Astrocyte (in vitro differentiated cells and primary cell): Measurements from ENCODE around the gene HEATR9. TPM values are rescaled to one million over a fixed set of nuclear protein-coding genes. Genes with fewer than 3 reads are reported as not detected.

Experiments used
- DNase-seq: peaks from one replicate; pipeline ENCODE4 v3.0.0-alpha.2; 2010; ENCODE audit warnings: low read depth
- FAIRE-seq: peaks from 2 replicates; lab custom pipeline; 2011; peaks lifted over from hg19 to GRCh38; lab: Jason Lieb, UNC
- H2AFZ ChIP-seq: 2 replicates; pipeline ENCODE4 v1.6.0; 2012; ENCODE audit warnings: low read depth, low read length, inconsistent platforms
- H3K27ac ChIP-seq: 2 replicates; pipeline ENCODE4 v1.5.1; 2011; ENCODE audit warnings: low read depth, low read length, inconsistent platforms
- H3K27me3 ChIP-seq: 2 replicates; pipeline ENCODE4 v1.6.0; 2011; ENCODE audit warnings: low read length, inconsistent platforms; ENCODE audit not compliant: insufficient read depth
- H3K36me3 ChIP-seq: 2 replicates; pipeline ENCODE4 v1.5.1; 2011; ENCODE audit warnings: low read length, inconsistent platforms; ENCODE audit not compliant: insufficient read depth
- H3K4me1 ChIP-seq: 2 replicates; pipeline ENCODE4 v1.5.1; 2011; ENCODE audit warnings: low read length, inconsistent platforms; ENCODE audit not compliant: insufficient read depth
- H3K4me2 ChIP-seq: 2 replicates; pipeline ENCODE4 v1.6.0; 2012; ENCODE audit warnings: low read length, inconsistent platforms
- H3K4me3 ChIP-seq: 2 replicates; pipeline ENCODE4 v1.5.1; 2011; ENCODE audit warnings: low read depth, mild to moderate bottlenecking, low read length, inconsistent platforms; ENCODE audit not compliant: insufficient read depth
- H3K79me2 ChIP-seq: 2 replicates; pipeline ENCODE4 v1.6.0; 2012; ENCODE audit warnings: mild to moderate bottlenecking, low read length, inconsistent platforms; ENCODE audit not compliant: insufficient read depth
- H3K9ac ChIP-seq: 2 replicates; pipeline ENCODE4 v1.6.0; 2012; ENCODE audit warnings: mild to moderate bottlenecking, low read length, inconsistent platforms
- H3K9me3 ChIP-seq: 2 replicates; pipeline ENCODE4 v1.5.1; 2012; ENCODE audit warnings: low read depth, mild to moderate bottlenecking, low read length, inconsistent platforms; ENCODE audit not compliant: insufficient read depth
- H4K20me1 ChIP-seq: 2 replicates; pipeline ENCODE4 v1.6.0; 2012; ENCODE audit warnings: low read length, inconsistent platforms; ENCODE audit not compliant: insufficient read depth
- H3K27ac Mint-ChIP-seq: one replicate; pipeline ENCODE4 v1.8.0; 2021; ENCODE audit warnings: mild to moderate bottlenecking, mixed read lengths; ENCODE audit not compliant: unreplicated experiment
- H3K27me3 Mint-ChIP-seq: one replicate; pipeline ENCODE4 v1.8.0; 2021; ENCODE audit warnings: low read depth, mixed read lengths; ENCODE audit not compliant: unreplicated experiment
- H3K36me3 Mint-ChIP-seq: one replicate; pipeline ENCODE4 v1.8.0; 2021; ENCODE audit warnings: low read depth, mixed read lengths; ENCODE audit not compliant: unreplicated experiment
- H3K4me1 Mint-ChIP-seq: one replicate; pipeline ENCODE4 v1.8.0; 2021; ENCODE audit warnings: low read depth, mixed read lengths; ENCODE audit not compliant: unreplicated experiment
- H3K4me3 Mint-ChIP-seq: one replicate; pipeline ENCODE4 v1.8.0; 2021; ENCODE audit warnings: mild to moderate bottlenecking, moderate library complexity, mixed read lengths; ENCODE audit not compliant: unreplicated experiment
- H3K9me3 Mint-ChIP-seq: one replicate; pipeline ENCODE4 v1.8.0; 2021; ENCODE audit warnings: mild to moderate bottlenecking, mixed read lengths; ENCODE audit not compliant: unreplicated experiment
- EZH2 ChIP-seq: IDR thresholded peaks from 2 replicates; pipeline ENCODE4 v1.6.1; 2012; ENCODE audit warnings: mild to moderate bottlenecking, low read length, inconsistent platforms; ENCODE audit not compliant: insufficient read depth
- total RNA-seq: library from RNA; stranded (reverse); gene quantifications from 2 replicates; pipeline ENCODE4 v1.2.1, GENCODE V29; 2021
- TF ChIP-seq, protein P1 (sequence below): IDR thresholded peaks from 2 replicates; pipeline ENCODE4 v1.5.1; 2011; ENCODE audit warnings: low read depth, mild to moderate bottlenecking, inconsistent platforms, low read length, moderate library complexity; ENCODE audit not compliant: insufficient read depth

Gene HEATR9
- total RNA-seq, 1 donor from 2014 or later: not detected

DNA sequence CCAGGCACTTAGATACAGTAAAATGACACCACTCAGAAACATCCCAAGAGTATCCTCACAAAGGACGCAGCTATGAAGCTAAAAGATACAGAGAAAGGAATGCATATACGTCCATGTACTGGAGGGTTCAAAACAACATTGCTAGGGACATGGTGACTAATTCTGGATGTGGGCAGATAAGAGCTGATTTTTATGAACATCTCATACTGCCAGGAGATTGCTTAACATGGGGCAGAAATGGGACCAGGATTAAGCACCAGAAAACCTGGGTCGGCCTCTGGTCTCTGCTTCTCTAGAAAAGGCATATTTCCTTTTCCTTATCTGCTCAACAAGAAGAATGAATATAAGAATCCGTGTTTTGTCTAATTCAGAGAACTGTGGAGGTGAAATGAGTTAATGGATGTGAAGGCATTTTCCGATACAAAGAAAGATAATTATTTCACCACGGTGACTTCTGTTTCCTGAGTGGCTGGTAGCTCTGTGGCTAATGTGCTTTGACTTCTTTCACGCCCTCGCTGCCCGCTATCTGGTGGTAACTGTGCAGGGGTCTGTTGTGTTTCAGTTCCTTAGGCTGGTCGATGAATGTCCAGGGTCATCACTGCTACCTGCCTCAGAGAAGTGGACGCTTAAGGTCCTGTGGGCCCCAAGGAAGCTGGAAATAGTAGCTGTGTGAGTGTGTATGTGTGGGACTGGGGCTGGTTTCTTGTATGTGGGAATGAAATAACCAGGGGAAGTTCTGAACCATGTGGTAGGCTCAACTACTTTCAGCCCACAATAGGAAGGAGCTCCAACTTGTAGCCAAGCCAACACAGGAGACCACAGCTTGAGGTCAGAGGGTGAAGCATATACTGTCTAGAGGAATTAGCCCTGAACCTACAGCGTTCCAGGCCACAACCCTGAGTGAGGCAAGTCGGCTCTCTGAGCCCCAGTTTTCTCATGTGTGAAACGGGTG is 27.2 kb upstream of the HEATR9 start:
- H3K27me3 ChIP-seq: no peaks in the 10 kb centered on the region
- no peaks in the 10 kb centered on the region for H3K79me2 ChIP-seq
- no peak for TF ChIP-seq EZH2
- TF ChIP-seq, protein P1, sequence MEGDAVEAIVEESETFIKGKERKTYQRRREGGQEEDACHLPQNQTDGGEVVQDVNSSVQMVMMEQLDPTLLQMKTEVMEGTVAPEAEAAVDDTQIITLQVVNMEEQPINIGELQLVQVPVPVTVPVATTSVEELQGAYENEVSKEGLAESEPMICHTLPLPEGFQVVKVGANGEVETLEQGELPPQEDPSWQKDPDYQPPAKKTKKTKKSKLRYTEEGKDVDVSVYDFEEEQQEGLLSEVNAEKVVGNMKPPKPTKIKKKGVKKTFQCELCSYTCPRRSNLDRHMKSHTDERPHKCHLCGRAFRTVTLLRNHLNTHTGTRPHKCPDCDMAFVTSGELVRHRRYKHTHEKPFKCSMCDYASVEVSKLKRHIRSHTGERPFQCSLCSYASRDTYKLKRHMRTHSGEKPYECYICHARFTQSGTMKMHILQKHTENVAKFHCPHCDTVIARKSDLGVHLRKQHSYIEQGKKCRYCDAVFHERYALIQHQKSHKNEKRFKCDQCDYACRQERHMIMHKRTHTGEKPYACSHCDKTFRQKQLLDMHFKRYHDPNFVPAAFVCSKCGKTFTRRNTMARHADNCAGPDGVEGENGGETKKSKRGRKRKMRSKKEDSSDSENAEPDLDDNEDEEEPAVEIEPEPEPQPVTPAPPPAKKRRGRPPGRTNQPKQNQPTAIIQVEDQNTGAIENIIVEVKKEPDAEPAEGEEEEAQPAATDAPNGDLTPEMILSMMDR: no peak
- H3K27me3 Mint-ChIP-seq: no peaks in the 10 kb centered on the region
- H3K27ac Mint-ChIP-seq: peak overlapping the region; percentile 84
- peaks cover 44% of the 10 kb centered on the region for H3K4me1 Mint-ChIP-seq
- peak; percentile 53 for DNase-seq
- H3K36me3 Mint-ChIP-seq: no peaks in the 10 kb centered on the region
- H3K9me3 ChIP-seq: no peaks in the 10 kb centered on the region
- peak overlapping the region; percentile 35 for H3K4me3 Mint-ChIP-seq
- H3K36me3 ChIP-seq: no peaks in the 10 kb centered on the region
- no peak overlapping the region for H3K4me2 ChIP-seq
- H2AFZ ChIP-seq: no peak overlapping the region
- H4K20me1 ChIP-seq: no peaks in the 10 kb centered on the region
- FAIRE-seq: no peak
- H3K27ac ChIP-seq: no peak overlapping the region
- peaks cover 3% of the 10 kb centered on the region for H3K4me1 ChIP-seq
- H3K4me3 ChIP-seq: no peak overlapping the region
- H3K9ac ChIP-seq: no peak overlapping the region
- H3K9me3 Mint-ChIP-seq: no peaks in the 10 kb centered on the region

DNA sequence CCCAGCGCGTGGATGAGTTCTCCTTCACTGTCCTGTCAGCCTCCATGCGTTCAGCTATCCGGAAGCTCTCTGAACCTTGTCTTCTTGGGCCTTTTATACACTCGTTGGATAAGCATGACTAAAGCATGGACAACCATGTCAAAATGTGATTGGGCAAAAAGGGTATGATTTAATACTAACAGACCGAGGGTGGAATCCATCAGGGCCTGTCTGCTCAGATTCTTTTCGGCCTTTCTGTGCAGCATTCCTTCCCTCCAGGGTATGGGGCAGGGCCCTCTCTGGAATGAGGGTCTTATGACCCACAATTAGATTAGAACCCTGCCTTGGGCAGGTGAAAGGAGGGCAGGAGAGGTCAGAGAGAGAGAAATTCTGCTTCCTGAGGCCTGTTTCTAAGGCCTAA is 25.5 kb upstream of the HEATR9 start:
- no peak for TF ChIP-seq EZH2
- TF ChIP-seq, protein P1: no peak
- peaks cover 42% of the 10 kb centered on the region for H3K4me1 Mint-ChIP-seq
- DNase-seq: no peak

DNA sequence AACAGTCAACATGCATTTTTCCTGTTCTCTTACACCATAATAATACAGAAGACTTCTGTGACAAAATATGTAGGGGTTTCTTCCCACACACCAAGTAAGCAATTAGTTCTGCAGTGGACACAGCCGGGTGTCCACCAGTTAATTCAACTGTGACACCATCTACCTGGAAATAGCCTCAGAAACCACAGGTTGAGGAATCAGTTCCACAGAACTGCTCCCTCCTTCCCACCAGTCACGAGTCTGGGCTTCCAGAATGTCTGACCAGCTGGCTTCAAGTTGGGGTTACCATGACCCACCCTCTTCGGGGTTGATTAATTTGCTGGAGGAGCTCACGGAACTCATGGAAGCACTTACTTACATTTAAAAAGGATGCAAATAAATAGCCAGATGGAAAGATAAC is 25.1 kb upstream of the HEATR9 start:
- Histone ChIP-seq H3K9ac (no peak overlapping the region), H3K4me3 (no peak overlapping the region), H3K79me2 (no peaks in the 10 kb centered on the region), H3K4me2 (no peak overlapping the region), H3K27ac (no peak overlapping the region), H3K27me3 (no peaks in the 10 kb centered on the region), H3K4me1 (peaks cover 8% of the 10 kb centered on the region), H3K9me3 (no peaks in the 10 kb centered on the region), H4K20me1 (no peaks in the 10 kb centered on the region), H2AFZ (no peak overlapping the region), H3K36me3 (no peaks in the 10 kb centered on the region)
- Mint-ChIP-seq H3K27me3 (no peaks in the 10 kb centered on the region), H3K9me3 (no peaks in the 10 kb centered on the region), H3K4me3 (no peak overlapping the region), H3K36me3 (no peaks in the 10 kb centered on the region), H3K4me1 (peaks cover 38% of the 10 kb centered on the region), H3K27ac (no peak overlapping the region)
- DNase-seq (no peak), FAIRE-seq (no peak)
- TF ChIP-seq, protein P1: no peak
- TF ChIP-seq EZH2: no peak

More for the DNA sequence above, 25.5 kb upstream of the HEATR9 start:
- H3K27ac Mint-ChIP-seq: no peak overlapping the region
- Histone ChIP-seq H3K9ac (no peak overlapping the region), H3K4me1 (peaks cover 8% of the 10 kb centered on the region), H3K4me3 (no peak overlapping the region), H3K36me3 (no peaks in the 10 kb centered on the region), H2AFZ (no peak overlapping the region), H3K4me2 (no peak overlapping the region), H3K79me2 (no peaks in the 10 kb centered on the region), H3K9me3 (no peaks in the 10 kb centered on the region), H3K27ac (no peak overlapping the region), H4K20me1 (no peaks in the 10 kb centered on the region), H3K27me3 (no peaks in the 10 kb centered on the region)
- no peak for FAIRE-seq
- no peaks in the 10 kb centered on the region for H3K27me3 Mint-ChIP-seq
- H3K9me3 Mint-ChIP-seq: no peaks in the 10 kb centered on the region
- H3K4me3 Mint-ChIP-seq: no peak overlapping the region
- no peaks in the 10 kb centered on the region for H3K36me3 Mint-ChIP-seq
